ENCODE measurements around the gene CPNE2.

CPNE2 gene

DNA sequence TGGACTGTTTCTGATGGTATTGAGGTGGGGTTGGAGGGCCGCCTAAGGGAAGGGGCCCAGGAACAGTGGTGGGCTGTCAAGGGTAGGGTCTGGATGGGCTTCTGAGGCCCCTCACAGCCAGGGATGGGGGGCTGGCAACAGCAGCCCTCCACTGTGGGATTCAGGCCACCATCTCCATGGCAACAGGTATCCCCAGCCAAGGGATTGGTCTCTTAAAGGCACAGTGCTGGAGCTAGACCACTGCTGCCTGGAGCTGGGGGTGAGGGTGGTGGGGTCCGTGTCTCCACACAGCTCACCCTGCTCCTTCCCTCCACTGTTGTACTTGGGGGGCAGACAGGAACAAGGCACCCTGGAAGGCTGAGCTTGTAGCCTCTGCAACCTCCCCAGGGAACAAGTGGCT is 51.6 kb downstream of the CPNE2 start:
- no peak for DNase-seq (ENCODE audit: low read depth in 2 of 2)

GRCh38 chr16:57145046-57146021 is 53.0 kb downstream of the CPNE2 start:
- DNase-seq (ENCODE audit: low read depth in 2 of 2) = no peak

- no peak for DNase-seq (ENCODE audit: low read depth in 2 of 2)
Observed at GRCh38 chr16:57146040-57146647, 53.8 kb downstream of the CPNE2 start.

DNA sequence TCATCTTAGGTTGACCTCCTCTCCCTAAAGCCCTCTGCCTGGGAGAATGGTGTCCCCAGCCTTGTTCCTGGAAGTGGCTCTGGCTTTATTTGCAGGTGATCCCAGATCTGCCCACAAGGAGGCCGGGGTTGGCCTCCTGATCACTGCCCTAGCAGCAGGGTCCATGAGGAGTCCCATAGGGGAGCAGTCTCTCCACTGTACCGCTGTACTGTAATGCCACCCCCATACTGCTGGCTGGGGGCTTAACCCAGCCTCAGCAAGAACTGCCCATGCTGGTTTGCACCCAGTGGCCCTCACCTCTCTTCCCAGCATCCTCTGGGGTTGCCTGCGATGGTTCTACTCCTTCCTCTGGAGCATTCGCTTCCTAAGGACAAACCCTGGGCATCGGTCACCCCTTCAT is 54.4 kb downstream of the CPNE2 start:
- DNase-seq (ENCODE audit: low read depth in 2 of 2) = no peak

GRCh38 chr16:57147381-57148221 is 55.2 kb downstream of the CPNE2 start:
- no peak for DNase-seq (ENCODE audit: low read depth in 2 of 2)

GRCh38 chr16:57148481-57148880 is 56.1 kb downstream of the CPNE2 start:
- DNase-seq (ENCODE audit: low read depth in 2 of 2) = no peak

DNA sequence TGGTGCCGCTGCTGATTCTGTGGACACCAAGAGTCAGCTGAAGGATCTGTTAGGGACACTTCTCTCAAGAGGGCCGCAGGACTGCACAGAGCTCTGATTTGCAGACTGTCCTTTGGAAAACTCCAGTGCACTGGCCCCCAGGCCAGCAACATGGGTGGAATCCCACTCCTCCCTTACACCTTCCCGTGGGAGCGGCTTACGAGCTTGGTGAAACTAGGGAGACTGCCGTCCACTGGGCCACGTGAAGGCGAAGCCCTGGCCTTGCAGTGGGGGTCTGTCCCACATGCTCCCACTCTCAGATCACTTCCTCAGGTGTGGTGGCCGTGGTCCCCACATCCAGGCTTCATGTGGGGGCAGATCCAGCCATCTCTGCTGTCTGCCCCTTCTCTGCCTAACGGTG is 57.0 kb downstream of the CPNE2 start:
- no peak for DNase-seq (ENCODE audit: low read depth in 2 of 2)

- DNase-seq (ENCODE audit: low read depth in 2 of 2) = no peak
Observed at GRCh38 chr16:57150682-57151330, 58.4 kb downstream of the CPNE2 start.

DNA sequence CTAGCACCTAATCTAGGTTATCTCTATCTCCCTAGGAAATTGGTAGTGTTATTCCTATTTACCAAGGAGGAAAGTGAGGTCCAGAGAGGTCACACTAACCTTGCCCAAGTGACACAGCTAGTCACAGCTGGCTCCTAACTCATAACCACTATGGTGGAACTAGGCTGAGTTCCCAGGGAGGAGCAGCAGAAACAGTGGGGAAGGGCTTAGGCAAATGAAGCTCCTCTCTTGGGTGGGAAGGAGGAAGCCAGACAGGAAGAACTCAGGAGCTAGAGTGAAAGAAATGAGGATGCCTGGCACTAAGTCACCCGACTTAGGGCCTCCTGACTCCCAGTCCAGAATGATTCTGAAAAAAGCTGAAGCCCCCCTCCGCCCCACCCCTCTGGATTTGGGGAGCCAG is 59.0 kb downstream of the CPNE2 start:
- no peak for DNase-seq (ENCODE audit: low read depth in 2 of 2)

DNA sequence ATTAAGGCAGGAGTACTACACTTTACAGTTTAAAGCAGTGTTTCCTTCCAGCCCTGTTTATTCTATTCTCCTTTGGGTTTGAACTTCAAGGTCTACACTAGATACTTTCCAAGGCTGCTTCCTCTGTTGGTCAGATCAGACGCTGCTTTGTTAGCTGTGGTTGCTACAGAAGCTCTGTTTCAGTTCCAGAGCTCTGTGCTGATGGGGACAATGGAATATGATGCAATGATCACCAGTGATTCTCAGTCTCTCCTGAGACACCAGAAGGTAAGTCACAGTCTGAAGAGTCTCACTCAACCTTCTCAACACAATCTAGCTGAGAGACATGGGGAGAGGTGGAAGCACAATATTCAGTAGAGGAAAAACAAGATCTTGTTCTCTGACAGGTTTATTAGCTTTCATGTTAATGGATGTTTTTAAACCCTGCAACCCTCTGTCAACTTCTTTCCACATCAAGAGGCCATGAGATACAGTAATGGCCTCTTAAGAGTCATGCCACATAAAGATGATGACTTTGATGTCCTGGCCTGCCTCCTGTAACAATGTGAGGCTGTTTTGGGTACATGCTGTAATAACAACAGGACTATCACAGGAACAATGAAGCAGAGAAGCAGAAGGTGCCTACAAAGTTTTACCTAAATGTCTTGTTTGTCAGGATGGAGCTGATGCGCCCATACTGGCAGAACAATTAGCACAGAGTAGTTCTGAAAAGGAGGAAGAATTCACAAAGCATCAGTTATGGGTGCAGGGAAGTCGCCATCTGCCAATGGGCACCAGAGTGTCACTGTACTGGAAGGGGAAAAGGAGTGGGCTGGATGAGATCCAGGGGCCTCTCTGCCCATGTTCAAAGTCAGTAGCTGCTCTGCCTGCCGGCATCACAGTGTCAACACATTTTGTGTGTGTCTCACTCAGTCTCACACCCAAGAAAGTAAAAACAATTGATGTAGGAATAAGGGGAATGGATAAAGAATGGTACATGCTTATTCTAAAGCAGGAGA is 60.0 kb downstream of the CPNE2 start:
- no peak for DNase-seq (ENCODE audit: low read depth in 2 of 2)

DNA sequence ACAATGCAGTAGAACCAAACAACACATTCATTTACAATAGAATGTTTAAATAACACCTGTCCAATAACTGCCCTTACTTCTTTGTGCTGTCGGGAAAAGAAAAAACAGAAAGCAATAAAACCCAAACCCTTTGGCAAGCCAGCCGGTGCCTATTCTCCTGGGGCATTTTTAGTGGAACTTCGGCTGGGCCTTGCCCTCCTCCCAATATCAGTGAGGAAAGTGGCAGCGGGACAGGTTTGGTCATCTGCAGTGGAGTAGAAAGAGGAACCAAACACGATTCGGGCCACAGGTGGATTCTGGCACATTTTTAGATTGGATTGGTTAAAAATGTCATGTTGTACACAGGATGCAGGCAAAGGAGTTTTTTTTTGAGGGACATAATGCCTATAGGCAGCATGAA is 61.5 kb downstream of the CPNE2 start:
- no peak for DNase-seq (ENCODE audit: low read depth in 2 of 2)

GRCh38 chr16:57155702-57156350 is 63.4 kb downstream of the CPNE2 start:
- DNase-seq (ENCODE audit: low read depth in 2 of 2) = no peak

GRCh38 chr16:57156351-57156703 is 63.9 kb downstream of the CPNE2 start:
- no peak for DNase-seq (ENCODE audit: low read depth in 2 of 2)

GRCh38 chr16:57157533-57157932 is 65.2 kb downstream of the CPNE2 start:
- no peak for DNase-seq (ENCODE audit: low read depth in 2 of 2)

DNA sequence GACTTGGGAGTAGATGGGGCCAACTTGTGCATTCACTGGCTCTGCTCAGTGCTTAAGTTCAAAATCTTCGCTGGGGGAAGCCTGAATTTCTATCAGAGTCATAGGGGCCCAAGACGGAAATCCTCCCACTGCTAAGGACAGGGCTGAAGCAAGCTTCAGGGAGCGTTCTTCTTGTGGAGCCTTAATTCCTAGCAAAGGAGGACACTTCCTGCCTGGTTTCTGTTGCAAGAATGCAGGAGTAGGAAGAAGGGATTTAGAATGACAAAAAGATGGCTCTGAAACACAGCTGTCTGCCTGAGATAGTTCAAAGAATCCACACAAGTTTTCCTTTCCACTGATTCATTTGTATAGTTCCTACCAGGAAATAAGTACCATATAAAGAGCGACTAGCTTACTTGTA is 67.1 kb downstream of the CPNE2 start:
- DNase-seq (ENCODE audit: low read depth in 2 of 2) = no peak

DNA sequence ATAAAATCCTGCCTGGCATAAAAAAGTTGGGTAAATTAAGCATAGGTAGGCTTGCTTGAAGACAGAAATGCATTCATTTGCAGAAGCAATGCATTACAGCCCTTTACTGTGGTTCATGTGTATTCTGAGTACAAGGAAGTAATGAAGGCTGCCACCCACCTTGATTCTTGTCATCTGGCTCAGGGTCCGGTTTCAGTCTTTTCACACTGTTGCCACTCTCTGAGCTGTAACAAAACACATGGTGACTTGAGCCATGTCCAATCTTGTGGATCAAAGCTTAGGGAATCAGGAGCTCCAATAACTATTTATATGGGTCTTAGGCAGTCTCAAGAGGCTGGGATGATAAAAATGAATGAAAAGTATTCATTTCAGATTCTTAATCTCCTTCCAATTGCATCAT is 71.5 kb downstream of the CPNE2 start:
- DNase-seq (ENCODE audit: low read depth in 2 of 2) = no peak

DNA sequence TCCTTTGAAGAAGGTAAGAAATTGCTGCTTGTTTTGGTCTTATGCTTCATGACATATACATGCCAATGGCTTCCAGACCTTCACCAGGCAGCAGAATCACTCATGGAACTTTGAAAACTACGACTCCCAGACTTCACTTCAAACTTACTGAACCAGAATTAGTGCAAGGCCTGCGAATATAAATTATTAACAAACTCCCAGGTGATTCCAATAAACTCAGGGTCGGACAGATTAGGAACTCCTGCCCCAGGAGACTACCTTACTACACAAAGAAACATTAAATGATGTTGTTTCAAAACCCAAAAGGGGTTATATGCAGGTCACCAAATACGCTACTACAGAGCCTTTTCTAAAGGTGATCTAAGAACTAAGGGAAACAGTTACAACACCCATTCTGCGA is 73.1 kb downstream of the CPNE2 start:
- no peak for DNase-seq (ENCODE audit: low read depth in 2 of 2)

DNA sequence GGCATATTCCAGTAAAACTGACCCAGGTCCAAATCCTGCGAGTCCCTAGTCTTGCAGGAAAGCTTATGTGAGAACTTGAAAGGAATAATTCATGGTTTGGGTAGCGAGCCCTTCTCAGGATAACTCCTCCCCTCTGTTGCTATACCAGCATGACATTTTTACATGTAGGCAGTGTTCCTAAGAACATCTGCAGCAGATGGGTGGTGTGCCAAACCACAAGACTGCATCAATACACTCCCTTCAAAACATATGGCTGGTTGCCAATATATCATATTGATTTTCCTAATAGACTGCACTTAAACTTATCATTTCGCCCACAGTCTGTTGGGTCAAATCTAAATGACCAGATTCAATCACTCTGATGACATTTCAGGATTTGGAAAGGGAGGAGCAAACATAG is 73.6 kb downstream of the CPNE2 start:
- no peak for DNase-seq (ENCODE audit: low read depth in 2 of 2)

- no peak for DNase-seq (ENCODE audit: low read depth in 2 of 2)
Observed at GRCh38 chr16:57166451-57166850, 74.1 kb downstream of the CPNE2 start.

DNA sequence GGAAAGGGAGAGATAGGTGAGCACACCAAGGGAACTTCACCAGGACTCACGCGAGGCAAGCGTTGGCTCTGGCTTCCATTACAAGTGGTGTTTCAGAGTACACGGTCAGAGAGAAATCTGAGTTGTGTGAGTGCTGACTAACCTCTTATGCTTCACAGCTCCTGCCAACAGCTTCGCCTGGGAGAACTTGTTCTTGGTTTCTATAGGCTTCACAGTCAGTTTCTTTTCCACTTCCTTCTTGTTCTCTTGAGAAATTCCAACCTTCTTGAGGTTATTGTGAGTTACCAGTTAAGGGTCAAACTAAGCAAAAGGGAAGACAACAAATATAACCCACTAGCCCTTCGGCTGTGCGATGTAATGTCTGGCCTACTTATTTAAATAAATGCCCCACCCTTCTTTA is 74.6 kb downstream of the CPNE2 start:
- DNase-seq (ENCODE audit: low read depth in 2 of 2) = no peak
